HK-2 (cell line): ENCODE results near the gene SLC23A3.

Source experiments
- DNase-seq: peaks from one replicate; pipeline ENCODE4 v3.0.0-alpha.2; 2018; ENCODE audit not compliant: unreplicated experiment

The SLC23A3 gene, protein sequence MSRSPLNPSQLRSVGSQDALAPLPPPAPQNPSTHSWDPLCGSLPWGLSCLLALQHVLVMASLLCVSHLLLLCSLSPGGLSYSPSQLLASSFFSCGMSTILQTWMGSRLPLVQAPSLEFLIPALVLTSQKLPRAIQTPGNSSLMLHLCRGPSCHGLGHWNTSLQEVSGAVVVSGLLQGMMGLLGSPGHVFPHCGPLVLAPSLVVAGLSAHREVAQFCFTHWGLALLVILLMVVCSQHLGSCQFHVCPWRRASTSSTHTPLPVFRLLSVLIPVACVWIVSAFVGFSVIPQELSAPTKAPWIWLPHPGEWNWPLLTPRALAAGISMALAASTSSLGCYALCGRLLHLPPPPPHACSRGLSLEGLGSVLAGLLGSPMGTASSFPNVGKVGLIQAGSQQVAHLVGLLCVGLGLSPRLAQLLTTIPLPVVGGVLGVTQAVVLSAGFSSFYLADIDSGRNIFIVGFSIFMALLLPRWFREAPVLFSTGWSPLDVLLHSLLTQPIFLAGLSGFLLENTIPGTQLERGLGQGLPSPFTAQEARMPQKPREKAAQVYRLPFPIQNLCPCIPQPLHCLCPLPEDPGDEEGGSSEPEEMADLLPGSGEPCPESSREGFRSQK

DNA sequence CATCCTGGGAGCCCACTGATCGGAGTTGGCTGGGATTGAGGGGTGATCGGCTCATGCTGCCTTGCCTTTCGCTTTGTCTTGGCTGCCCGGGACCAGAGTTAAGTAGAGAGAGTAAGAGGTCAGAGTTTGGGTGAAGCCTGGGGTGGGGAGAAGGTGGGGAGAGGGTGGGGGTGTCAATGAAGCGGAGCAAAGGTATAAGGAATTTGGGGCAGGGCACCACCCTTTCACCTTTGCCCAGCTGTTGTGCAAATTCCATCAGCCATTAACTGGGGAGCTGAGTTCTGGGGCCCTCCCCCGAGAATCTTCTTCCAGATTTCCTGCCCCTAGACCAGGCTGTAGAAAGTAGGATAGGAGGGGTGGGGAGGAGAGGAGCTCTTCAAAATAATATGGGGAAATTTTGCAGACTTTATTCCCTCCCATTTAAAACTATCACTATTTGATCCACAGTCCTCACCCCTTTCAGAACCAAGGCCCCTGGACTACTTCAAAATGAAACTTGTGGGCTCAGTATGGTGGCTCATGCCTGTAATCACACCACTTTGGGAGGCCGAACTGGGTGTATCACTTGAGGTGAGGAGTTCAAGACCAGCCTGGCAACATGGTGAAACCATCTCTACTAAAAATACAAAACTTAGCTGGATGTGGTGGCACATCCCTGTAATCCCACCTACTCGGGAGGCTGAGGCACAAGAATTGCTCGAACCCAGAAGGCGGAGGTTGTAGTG is at the start of gene SLC23A3:
TSS of gene SLC23A3 (minus strand) at position 100 of the 725 bp plus-strand sequence. CDS start at position 55, 45 bp downstream.
- no peak for DNase-seq

DNA sequence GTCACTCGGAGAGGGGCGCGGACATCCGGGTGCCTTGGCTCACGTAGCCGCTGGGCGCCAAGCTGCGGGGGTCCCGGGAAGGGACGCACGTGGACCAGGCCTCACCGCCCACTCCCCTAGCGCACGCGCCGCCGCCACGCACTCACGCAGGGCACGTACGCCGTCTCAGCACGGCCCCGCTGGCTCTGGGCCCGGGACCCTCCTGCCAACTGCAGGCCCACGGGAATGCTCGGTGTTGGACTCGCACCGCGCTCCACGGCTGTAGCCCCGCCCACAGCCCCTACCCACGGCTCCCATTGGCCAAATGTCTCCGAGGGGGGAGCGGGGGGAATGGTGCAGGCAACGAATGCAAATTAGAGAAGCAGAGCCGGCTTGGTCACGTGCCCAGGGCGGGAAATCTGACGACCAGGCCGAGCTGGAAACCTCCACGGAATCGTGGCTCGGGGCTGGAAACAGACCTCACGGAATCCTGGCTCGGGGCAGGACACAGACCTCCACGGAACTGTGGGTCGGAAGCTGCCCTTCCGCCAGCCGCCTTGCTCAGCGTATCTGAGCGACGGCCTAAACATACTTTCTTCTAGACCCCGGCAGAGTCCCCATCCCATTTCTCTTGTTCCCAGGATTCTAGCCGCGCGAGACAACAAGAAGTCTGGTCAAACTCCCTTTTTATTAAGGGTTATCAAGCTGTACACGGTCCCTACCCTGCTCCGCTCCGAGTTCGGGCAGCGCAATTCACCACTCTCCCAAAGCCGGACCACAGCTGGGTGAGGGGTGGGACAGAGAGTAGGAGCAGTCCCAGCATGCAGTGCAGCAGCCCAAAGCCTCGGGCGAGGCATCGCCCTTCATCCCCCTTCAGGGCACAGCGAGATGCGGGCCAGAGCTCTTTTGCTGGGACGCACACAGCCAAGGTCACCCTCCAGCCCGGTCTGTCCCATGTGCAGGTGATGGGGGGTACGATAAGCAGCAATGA is 49.2 kb upstream of the SLC23A3 start, which contains the start of gene ABCB6:
TSS of gene ABCB6 (minus strand) at position 227 of the 970 bp plus-strand sequence. CDS start 285 bp downstream, outside the sequence.
- DNase-seq = peak; percentile 95

DNA sequence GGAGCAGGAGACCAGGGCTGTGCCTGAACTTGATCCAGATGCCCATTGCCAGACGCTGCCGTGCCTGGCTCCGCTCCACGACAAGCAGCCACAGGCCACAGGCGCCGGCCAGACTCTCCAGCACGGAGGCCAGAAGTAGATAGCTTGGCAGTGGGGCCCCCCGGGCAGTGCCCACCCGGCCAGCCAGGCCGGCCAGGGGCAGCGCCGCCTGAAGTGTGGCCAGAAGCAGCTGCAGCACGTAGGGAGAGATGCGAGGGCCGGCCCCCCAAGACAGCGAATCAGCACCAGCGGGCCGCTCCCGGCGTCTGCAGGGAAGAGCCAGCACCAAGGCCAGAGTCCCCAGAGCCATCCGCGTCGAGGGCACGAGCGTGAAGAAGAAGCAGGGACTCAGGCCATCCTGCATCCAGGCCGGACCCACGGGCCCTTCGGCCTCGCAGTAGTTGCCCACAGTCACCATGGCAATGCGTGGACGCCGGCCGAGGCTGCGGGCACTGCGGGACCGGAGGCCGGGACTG is 48.4 kb upstream of the SLC23A3 start:
- peak; percentile 82 for DNase-seq

DNA sequence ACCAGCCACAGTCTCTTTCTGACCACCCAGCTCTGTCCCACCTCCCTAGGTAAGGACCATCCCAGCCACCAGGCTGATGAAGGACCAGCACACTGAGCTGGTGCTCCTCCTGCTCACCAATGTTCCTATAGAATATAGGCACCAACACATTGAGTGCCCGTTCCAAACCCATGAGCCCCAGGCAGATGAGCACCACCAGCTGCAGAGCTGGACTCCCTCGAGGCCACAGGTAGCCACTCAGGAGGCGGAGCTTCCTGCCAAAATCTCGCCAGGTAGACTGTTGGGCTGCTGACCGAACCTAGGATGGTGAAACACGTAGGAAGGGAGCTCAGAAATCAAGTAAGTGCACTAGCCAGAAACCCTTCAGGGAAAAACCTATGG is 46.7 kb upstream of the SLC23A3 start:
- no peak for DNase-seq

DNA sequence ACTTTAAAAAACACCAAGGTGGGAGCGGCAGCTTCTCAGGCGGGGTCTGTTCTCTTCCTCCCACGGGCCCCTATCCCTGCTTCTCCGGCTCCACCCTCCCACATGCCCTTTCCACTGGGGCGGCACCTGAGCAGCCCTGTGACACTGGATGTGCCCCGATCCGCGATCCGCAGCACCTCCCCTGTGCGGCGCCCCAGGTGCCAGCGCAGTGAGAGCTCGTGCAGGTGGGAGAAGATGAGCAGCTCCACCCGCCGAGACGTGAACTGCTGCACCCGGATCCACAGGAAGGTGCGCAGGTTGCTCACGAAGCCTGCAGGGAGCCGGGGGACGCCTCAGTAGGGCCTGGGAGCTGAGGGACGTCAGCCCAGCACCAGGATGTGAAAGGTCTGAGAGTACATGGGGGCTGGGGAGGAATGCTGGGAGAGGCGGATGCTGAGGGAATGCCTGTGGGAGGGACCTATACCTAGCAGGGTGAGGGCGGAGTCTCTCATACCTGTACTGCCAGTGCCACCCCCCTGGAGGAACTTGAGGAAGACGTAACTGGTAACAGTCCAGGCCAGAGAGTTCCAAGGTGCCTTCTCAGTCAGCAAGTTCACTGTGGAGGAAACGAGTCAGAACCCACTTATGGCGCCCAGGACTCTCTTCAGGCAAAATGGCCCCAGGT is 46.2 kb upstream of the SLC23A3 start:
- DNase-seq = no peak

DNA sequence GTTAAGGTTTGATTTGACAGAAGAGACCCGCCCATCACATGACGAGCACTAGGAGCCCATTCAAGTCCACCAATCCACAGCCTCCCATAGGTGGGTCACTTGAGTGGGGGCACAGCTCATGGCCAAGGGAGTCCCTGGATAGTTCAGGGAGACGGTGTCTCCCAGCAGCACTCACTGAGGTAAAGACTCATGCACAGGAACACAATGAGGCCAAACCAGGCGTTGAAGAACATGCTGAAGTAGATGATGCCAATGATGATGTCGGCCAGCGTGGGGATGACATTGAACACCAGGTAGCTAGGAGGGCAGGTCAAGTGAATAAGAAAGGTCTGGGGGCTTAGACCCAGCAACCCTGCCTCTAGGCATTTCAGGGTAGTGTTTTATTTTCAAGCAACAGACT is 45.0 kb upstream of the SLC23A3 start:
- no peak for DNase-seq

DNA sequence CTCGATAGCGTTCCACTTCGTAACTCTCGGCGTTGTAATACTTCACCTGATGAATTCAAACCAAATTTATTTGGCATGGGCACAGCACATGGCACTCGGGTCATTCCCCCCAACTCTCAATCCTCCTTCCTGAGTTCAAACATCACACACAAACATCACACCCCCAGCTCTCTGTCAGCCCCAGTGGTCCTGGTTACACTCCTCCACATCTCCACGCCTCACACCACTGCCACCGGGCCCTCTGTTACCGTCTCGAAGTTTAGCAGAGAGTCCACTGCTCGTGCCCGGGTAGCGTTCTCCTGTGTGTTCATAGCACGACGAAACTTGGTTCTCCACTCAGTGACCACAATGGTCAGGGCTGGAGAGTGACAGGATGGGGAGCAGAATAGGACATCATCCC is 44.3 kb upstream of the SLC23A3 start:
- DNase-seq = no peak

DNA sequence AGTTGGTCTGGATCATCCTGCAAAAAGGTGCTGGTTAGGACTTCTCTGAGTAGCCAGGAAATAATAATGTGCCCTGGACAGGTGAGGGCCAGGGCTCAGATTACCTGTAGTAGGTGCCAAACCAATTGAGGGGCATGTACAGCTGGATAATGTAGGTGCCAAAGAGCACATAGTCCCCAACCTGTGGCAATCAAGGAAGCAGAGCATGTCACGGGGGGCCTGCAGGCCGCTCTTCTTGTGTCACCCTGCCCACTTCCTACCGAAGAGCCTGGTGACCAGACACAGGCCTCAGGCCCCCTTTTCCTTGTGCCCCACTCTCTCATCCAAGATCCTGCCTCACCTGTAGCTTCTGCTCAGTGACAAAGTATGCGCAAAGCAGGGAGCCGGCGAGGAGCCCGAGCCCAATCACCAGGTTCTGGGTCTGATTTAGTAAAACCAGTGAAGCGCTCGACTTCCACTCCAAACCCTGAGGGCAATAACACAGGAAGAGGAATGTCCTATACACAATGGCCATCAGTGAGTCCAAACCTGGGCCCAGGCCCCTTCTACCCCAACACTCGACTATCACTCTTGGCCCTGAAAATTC is 43.8 kb upstream of the SLC23A3 start:
- no peak for DNase-seq

DNA sequence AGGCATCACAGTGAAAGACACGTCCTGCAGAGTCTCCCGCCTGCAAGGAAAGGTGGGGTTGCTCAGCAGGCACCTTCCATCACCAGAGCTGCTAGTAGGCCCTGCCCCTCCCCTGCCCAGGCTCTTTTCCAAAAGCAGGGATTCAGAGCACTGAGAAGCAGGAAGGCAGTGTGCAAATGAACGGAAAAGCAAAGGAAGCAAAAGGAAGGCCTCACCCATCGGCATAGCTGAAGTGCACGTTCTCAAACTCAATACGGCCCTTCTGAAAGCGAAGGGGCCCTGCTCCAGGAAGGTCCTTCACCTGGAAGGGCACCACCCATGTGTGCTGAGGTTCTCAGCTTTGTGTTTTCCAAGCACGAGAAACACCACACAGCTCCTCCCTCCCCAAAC is 43.2 kb upstream of the SLC23A3 start:
- DNase-seq = no peak

DNA sequence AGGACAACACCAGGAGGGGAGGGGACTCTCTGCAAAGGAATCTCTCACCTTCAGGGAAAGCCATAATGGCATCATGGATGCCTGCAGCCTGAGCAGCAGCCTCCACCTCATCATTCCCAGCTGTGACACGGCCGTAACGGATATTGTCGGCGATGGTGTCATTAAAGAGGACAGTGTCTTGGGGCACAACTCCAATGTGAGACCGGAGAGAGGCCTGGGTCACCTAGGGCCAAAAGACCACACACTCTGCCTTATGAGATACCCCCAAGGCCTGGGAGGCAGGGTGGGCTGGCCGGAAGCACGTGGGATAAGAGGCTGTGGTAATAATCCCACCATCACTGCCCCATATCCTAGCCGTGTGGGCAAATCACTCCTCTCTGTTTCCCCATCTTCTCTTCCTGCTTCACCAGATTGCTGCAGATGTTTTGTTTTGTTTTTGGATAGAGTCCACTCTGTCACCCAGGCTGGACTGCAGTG is 41.1 kb upstream of the SLC23A3 start:
- no peak for DNase-seq

DNA sequence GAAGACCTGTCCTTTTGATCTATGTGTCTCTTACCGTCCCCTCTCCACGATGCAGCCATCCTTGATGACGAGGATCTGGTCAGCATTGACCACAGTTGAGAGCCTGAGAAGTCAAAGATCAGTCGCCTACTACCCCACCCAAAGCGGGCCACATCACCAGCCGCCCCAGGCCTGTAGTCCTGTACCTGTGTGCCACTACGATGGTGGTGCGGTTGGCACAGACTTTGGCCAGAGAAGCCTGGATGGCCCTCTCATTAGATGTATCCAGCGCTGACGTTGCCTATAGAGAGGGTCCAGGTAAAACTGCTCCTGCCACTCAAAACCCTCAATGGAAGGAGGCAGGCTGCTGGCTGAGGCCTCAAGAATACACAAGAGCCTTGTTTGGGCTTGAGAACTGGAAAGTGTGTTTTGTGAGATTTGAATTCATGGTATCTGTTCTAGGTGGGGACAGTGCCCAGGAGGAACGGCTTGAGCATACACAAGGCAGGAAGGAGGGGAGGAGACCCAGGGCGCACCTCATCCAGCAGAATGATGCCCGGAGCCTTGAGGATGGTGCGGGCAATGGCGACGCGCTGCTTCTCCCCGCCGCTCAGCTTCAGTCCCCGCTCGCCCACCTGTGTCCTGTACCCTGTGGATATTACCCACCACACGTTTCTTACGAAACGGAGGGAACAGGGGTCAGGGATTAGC is 40.5 kb upstream of the SLC23A3 start:
- DNase-seq = no peak

DNA sequence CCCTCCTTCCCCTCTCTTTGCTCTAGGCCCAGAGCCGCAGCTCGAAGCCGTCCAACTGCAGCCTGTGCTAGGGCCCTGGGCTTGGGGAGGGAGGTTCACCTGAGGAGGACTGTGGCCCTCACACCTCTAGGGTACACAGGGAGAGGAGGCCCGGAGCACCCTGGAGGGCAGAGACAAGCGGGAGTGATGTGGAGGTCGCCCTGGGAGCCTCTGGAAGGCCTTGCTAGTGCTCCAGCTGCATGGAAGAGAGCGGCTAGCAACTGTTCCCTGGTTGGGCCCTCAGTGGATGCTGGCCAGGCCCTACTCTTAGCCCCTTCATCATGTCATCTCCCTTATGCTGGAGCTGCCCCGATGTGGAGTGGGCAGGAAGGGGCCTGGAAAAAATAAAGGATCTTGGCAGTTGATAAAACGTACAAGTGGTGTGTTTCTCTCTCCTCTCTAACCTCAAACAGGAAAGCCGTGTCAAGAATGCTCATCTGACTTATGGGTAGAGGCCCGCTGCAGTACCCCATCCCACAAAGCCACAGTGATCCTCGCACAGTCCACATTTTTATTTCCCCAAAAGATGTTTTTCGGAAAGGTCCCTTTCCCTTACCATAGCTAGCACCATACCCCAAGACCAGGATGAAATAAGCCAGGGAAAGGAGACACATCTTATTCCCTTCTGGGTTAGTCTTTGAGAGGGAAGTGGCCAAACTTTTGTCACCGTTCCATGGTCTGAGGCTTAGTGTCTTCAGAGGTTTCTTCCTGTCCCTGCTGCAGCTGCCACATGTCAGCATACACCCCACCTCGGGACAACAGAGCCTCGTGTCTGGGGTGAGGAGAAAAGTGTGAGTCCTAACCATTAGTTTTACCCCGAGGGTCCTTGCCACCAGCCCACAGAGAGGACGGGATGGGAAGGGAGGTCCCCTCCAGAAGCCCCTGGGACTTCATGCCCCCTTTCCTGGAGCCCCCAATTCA is 39.7 kb upstream of the SLC23A3 start:
- DNase-seq = no peak

DNA sequence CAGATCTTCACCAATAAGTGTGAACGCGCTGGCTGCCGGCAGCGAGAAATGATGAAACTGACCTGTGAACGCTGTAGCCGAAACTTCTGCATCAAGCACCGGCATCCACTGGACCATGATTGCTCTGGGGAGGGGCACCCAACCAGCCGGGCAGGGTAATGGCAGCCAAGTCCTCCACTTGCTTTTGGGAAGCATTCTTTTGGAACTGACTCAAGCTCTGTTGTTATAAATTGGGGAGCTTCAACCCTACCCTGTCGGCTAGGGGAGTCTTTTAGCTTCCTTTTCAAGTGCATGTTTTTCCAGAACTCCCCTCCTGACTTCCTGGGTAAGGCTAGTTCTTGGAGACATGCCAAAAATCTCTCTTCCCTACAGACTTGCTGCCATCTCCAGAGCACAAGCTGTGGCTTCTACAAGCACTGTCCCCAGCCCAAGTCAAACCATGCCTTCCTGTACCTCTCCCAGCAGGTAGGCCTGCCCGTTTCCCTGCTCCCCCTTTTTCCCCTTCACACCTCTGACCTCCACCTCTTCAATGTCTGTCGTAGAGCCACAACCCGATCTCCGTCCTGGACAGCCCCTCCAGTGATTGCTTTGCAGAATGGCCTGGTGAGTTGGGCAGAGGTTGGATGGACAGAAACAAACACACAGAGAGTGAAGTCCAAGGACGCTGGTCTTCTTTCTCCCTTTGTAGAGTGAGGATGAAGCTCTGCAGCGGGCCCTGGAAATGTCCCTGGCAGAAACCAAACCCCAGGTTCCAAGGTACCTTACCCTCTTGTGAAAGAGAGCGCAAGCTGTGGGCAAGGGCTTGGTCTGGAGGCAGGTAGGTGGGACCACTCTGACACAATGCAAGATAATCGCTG is 38.3 kb upstream of the SLC23A3 start:
- no peak for DNase-seq

DNA sequence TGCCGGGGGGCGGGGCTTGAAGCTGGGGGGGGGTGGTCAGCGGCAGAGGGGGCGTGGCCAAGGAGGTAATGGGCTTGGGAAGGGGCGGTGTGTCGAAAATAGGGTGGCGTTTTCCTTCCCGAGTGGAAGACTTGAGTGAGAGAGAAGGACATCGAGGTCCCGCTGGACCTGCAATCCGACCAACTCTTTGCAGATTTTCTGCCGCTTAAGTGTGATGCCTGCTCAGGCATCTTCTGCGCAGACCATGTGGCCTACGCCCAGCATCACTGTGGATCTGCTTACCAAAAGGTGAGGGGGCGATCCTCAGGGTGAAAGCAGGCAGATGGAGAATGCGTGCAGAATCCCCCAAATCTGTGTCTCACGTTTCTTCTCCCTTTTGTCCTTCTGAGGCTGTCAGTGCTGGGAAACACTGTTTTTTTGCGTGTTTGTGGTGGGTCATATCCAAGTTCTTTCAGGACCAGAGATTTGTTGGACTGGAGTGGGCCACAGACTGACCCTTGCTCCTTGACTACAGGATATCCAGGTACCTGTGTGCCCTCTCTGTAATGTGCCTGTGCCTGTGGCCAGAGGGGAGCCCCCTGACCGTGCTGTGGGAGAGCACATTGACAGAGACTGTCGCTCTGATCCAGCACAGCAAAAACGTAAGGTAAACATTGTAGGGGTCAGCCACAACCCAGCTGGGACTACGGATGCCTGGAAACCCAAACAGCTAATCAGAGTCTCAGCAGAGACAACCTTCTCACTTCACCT is 37.5 kb upstream of the SLC23A3 start:
- no peak for DNase-seq

DNA sequence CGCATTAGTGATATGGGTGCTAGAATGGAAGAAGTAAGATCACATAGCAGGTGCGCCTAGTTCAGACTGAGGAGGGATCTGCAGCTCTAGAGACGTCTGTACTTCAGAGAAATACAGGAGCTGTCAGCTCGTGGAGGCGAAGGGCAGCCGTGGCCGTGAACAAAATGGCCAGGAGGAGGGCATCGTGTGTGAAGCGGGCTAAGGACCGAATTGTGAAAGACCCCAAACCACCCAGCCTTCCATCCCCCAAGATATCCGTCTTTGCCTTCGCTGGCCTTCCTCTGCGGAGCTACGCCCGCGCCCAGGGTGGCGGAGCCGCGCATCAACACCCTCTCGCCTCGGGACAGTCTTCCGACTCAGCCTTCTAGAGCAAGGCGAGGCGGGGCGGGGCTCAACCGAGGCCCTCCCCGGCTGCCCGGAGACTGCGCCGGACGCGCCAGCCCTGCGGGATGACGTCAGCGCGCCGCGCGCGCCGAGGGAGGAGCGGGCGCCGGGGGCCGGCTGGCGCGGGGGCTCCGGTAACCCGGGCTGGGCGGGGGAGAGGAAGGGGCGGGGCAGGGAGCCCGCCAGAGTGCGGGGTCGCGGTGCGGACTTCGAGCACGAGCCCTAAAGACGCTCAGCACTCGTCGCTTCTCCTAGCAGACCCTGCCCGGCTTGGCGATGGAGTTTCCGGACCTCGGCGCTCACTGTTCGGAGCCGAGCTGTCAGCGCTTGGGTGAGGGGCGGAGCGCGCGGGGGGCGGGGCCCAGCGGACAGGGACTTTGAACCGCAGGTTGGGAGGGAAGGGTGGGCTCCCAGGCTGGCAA is 36.7 kb upstream of the SLC23A3 start, which contains the start of gene ZFAND2B:
TSS of gene ZFAND2B (plus strand) at position 455 of the 806 bp plus-strand sequence. CDS start at position 661, 206 bp downstream.
- DNase-seq = peak; percentile 93

DNA sequence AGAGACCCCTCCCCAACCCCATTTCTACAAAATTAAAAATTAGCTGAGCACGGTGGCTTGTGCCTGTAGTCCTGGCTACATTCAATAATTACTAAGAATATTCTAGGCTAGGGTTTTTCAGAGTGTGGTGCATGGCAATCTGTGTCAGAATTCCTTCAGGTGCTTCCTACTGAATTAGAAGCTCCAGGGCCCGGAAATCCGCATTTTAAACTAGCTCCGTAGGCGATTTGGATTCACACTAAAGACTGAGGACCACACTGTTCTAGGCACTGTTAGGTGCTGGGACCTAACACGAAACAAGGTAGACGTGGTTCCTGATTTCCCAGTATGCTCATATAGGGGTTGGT is 36.1 kb upstream of the SLC23A3 start:
- DNase-seq = no peak
